ENCODE data around the gene OTUB2. TPM values are rescaled to one million over a fixed set of nuclear protein-coding genes. Genes with fewer than 3 reads are reported as not detected.

The OTUB2 gene
- total RNA-seq, 1 donor from 2014 or later, result 1.9 TPM

- no peak overlapping the region for H3K27ac Mint-ChIP-seq (ENCODE audit: unreplicated experiment)
- no peak for TF ChIP-seq CTCF (IDR thresholded peaks at IDR 0.05)
- no peaks in the 10 kb centered on the region for H3K9me3 Mint-ChIP-seq (ENCODE audit: low read depth)
- H3K36me3 Mint-ChIP-seq (ENCODE audit: low read depth), result peaks cover 26% of the 10 kb centered on the region
- no peak overlapping the region for H3K4me3 Mint-ChIP-seq (ENCODE audit: unreplicated experiment)
- DNase-seq (ENCODE audit: low spot score), result no peak
- H3K27me3 Mint-ChIP-seq (ENCODE audit: low read depth), result no peaks in the 10 kb centered on the region
- H3K4me1 Mint-ChIP-seq (ENCODE audit: low read depth), result no peaks in the 10 kb centered on the region
These were observed 22.8 kb downstream of the OTUB2 start for GRCh38 chr14:94048691-94049624.

GRCh38 chr14:94049625-94050023 is 23.5 kb downstream of the OTUB2 start:
- Mint-ChIP-seq H3K36me3 (ENCODE audit: low read depth) (peaks cover 32% of the 10 kb centered on the region), H3K9me3 (ENCODE audit: low read depth) (no peaks in the 10 kb centered on the region), H3K27me3 (ENCODE audit: low read depth) (no peaks in the 10 kb centered on the region), H3K4me3 (ENCODE audit: unreplicated experiment) (no peak overlapping the region), H3K27ac (ENCODE audit: unreplicated experiment) (no peak overlapping the region), H3K4me1 (ENCODE audit: low read depth) (no peaks in the 10 kb centered on the region)
- TF ChIP-seq CTCF (IDR thresholded peaks at IDR 0.05), result no peak
- no peak for DNase-seq (ENCODE audit: low spot score)

- Mint-ChIP-seq H3K27ac (ENCODE audit: unreplicated experiment) (no peak overlapping the region), H3K4me3 (ENCODE audit: unreplicated experiment) (no peak overlapping the region), H3K36me3 (ENCODE audit: low read depth) (peaks cover 38% of the 10 kb centered on the region), H3K9me3 (ENCODE audit: low read depth) (no peaks in the 10 kb centered on the region), H3K27me3 (ENCODE audit: low read depth) (no peaks in the 10 kb centered on the region), H3K4me1 (ENCODE audit: low read depth) (no peaks in the 10 kb centered on the region)
- no peak for DNase-seq (ENCODE audit: low spot score)
- TF ChIP-seq CTCF (IDR thresholded peaks at IDR 0.05), result no peak
These were observed 24.2 kb downstream of the OTUB2 start for GRCh38 chr14:94050231-94050880.

- H3K4me3 Mint-ChIP-seq (ENCODE audit: unreplicated experiment), result no peak overlapping the region
- H3K9me3 Mint-ChIP-seq (ENCODE audit: low read depth), result no peaks in the 10 kb centered on the region
- DNase-seq (ENCODE audit: low spot score), result no peak
- no peaks in the 10 kb centered on the region for H3K4me1 Mint-ChIP-seq (ENCODE audit: low read depth)
- peaks cover 44% of the 10 kb centered on the region for H3K36me3 Mint-ChIP-seq (ENCODE audit: low read depth)
- TF ChIP-seq CTCF (IDR thresholded peaks at IDR 0.05), result peak; percentile 76
- no peaks in the 10 kb centered on the region for H3K27me3 Mint-ChIP-seq (ENCODE audit: low read depth)
- H3K27ac Mint-ChIP-seq (ENCODE audit: unreplicated experiment), result no peak overlapping the region
These were observed 25.0 kb downstream of the OTUB2 start for GRCh38 chr14:94051115-94051514.

GRCh38 chr14:94051779-94052178 is 25.6 kb downstream of the OTUB2 start:
- no peaks in the 10 kb centered on the region for H3K27me3 Mint-ChIP-seq (ENCODE audit: low read depth)
- TF ChIP-seq CTCF (IDR thresholded peaks at IDR 0.05), result no peak
- H3K4me3 Mint-ChIP-seq (ENCODE audit: unreplicated experiment), result no peak overlapping the region
- peaks cover 49% of the 10 kb centered on the region for H3K36me3 Mint-ChIP-seq (ENCODE audit: low read depth)
- no peaks in the 10 kb centered on the region for H3K9me3 Mint-ChIP-seq (ENCODE audit: low read depth)
- no peak overlapping the region for H3K27ac Mint-ChIP-seq (ENCODE audit: unreplicated experiment)
- no peak for DNase-seq (ENCODE audit: low spot score)
- no peaks in the 10 kb centered on the region for H3K4me1 Mint-ChIP-seq (ENCODE audit: low read depth)
